SK-N-SH treated with all-trans-retinoic acid at 6 μM for 48 hours (cell line): ENCODE data around the gene FAM228B.

ENCODE experiments used
- CREB5 ChIP-seq: fragments of 250-450 bp; sonication (Bioruptor Pico); IDR thresholded peaks from 2 replicates; pipeline ENCODE4 v1.5.1; 2020; ENCODE audit warnings: low read depth, mild to moderate bottlenecking, moderate library complexity
- CSRNP3 ChIP-seq: fragments of 250-450 bp; sonication (Bioruptor Pico); IDR thresholded peaks from 2 replicates; pipeline ENCODE4 v1.5.1; 2021; ENCODE audit warnings: mild to moderate bottlenecking, moderate library complexity
- OSR1 ChIP-seq: fragments of 250-450 bp; sonication (Bioruptor Pico); IDR thresholded peaks from 2 replicates; pipeline ENCODE4 v1.8.0; 2022; ENCODE audit warnings: moderate library complexity, mild to moderate bottlenecking, inconsistent platforms
- PPARA ChIP-seq: fragments of 250-450 bp; sonication (Bioruptor Pico); IDR thresholded peaks from 2 replicates; pipeline ENCODE4 v1.5.0; 2020; ENCODE audit warnings: mild to moderate bottlenecking, borderline replicate concordance
- TSHZ2 ChIP-seq: fragments of 250-450 bp; sonication (Bioruptor Pico); IDR thresholded peaks from 2 replicates; pipeline ENCODE4 v1.5.0; 2020; ENCODE audit warnings: mild to moderate bottlenecking, moderate library complexity
- ZFP3 ChIP-seq: fragments of 250-450 bp; sonication (Bioruptor Pico); IDR thresholded peaks from 2 replicates; pipeline ENCODE4 v1.5.0; 2020; ENCODE audit warnings: mild to moderate bottlenecking, moderate library complexity
- ZNF565 ChIP-seq: fragments of 450-650 bp; formaldehyde crosslinking; conservative IDR thresholded peaks from 2 replicates; pipeline ENCODE4 v1.5.0; 2020; ENCODE audit warnings: low read depth, mild to moderate bottlenecking, moderate library complexity
- ZNF70 ChIP-seq: fragments of 450-650 bp; formaldehyde crosslinking; IDR thresholded peaks from 2 replicates; pipeline ENCODE4 v1.5.0; 2020; ENCODE audit warnings: mild to moderate bottlenecking, moderate library complexity
- TF ChIP-seq, protein P1 (sequence below): fragments of 250-450 bp; sonication (Bioruptor Pico); IDR thresholded peaks from 2 replicates; pipeline ENCODE4 v1.8.0; 2020; ENCODE audit warnings: mild to moderate bottlenecking, moderate library complexity, borderline replicate concordance
- TF ChIP-seq, protein P2 (sequence below): fragments of 250-450 bp; sonication (Bioruptor Pico); IDR thresholded peaks from 2 replicates; pipeline ENCODE4 v1.8.0; 2021; ENCODE audit warnings: low read depth, mild to moderate bottlenecking, moderate library complexity, borderline replicate concordance

DNA sequence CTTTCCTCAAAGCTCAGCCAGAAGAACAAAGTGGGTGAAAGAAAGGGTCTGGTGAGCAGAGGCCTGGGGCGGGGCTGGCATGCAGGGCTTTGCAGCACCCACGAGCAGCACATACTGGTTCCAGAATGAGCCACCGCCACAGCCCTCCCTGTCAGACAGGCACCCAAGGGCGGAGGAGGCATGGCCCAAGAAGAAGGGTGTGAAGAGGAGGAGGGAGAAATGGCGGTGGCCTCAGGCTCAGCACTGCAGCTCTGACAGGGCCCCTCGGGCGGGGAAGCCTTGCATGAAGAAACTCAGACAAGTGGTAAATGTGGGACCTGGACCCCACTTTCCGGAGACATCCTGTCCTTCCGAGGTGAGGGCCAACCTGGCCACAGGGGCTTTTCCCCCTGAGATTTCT, 67.2 kb downstream of the FAM228B start:
- TF ChIP-seq, protein P1, sequence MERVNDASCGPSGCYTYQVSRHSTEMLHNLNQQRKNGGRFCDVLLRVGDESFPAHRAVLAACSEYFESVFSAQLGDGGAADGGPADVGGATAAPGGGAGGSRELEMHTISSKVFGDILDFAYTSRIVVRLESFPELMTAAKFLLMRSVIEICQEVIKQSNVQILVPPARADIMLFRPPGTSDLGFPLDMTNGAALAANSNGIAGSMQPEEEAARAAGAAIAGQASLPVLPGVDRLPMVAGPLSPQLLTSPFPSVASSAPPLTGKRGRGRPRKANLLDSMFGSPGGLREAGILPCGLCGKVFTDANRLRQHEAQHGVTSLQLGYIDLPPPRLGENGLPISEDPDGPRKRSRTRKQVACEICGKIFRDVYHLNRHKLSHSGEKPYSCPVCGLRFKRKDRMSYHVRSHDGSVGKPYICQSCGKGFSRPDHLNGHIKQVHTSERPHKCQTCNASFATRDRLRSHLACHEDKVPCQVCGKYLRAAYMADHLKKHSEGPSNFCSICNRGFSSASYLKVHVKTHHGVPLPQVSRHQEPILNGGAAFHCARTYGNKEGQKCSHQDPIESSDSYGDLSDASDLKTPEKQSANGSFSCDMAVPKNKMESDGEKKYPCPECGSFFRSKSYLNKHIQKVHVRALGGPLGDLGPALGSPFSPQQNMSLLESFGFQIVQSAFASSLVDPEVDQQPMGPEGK (CRISPR knock-in tag): no peak
- TF ChIP-seq OSR1 (CRISPR knock-in tag) (no peak), CREB5 (no peak), PPARA (CRISPR knock-in tag) (no peak), TSHZ2 (no peak), ZFP3 (CRISPR knock-in tag) (no peak), ZNF70 (CRISPR knock-in tag) (no peak), ZNF565 (CRISPR knock-in tag) (no peak), CSRNP3 (CRISPR knock-in tag) (no peak)
- TF ChIP-seq, protein P2, sequence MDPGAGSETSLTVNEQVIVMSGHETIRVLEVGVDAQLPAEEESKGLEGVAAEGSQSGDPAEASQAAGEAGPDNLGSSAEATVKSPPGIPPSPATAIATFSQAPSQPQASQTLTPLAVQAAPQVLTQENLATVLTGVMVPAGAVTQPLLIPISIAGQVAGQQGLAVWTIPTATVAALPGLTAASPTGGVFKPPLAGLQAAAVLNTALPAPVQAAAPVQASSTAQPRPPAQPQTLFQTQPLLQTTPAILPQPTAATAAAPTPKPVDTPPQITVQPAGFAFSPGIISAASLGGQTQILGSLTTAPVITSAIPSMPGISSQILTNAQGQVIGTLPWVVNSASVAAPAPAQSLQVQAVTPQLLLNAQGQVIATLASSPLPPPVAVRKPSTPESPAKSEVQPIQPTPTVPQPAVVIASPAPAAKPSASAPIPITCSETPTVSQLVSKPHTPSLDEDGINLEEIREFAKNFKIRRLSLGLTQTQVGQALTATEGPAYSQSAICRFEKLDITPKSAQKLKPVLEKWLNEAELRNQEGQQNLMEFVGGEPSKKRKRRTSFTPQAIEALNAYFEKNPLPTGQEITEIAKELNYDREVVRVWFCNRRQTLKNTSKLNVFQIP (CRISPR knock-in tag): no peak
